HEK293 (cell line): ENCODE results near the gene RIMS1.

ENCODE experiments used
- CTCF ChIA-PET: fragments of 350-600 bp; formaldehyde crosslinking; extraction: SDS; loops from one replicate; lab custom pipeline; 2021; ENCODE audit warnings: antibody characterized with exemption; lab: Yijun Ruan, JAX
- POLR2A ChIA-PET: fragments of 300-600 bp; formaldehyde crosslinking; extraction: SDS; loops from one replicate; lab custom pipeline; 2020; ENCODE audit warnings: antibody characterized with exemption, inconsistent platforms; lab: Yijun Ruan, JAX
- H3K27ac ChIP-seq: fragments of 200-500 bp; sonication (Bioruptor generic); 2 replicates; pipeline ENCODE4 v1.5.1; 2014; ENCODE audit warnings: low read depth, low read length, control low read depth, inconsistent platforms; ENCODE audit errors: extremely low read depth
- H3K36me3 ChIP-seq, 2 experiments: fragments of 200-500 bp in 1 of 2; sonication (Bioruptor generic) in 1 of 2; 1 replicate in 1 of 2; 2 replicates in 1 of 2; pipeline ENCODE4 v1.5.1; 2014 to 2017; ENCODE audit warnings: inconsistent platforms in 2 of 2, low read length in 2 of 2; ENCODE audit not compliant: control insufficient read depth in 2 of 2, insufficient read depth in 1 of 2
- H3K4me1 ChIP-seq: fragments of 200-500 bp; sonication (Bioruptor generic); 2 replicates; pipeline ENCODE4 v1.5.1; 2014; ENCODE audit warnings: mild to moderate bottlenecking, low read length, inconsistent platforms; ENCODE audit not compliant: control insufficient read depth, insufficient read depth
- H3K4me3 ChIP-seq: 2 replicates; pipeline ENCODE4 v1.5.1; 2011; ENCODE audit warnings: low read depth, mild to moderate bottlenecking, control low read depth, low read length, moderate library complexity
- H3K9me3 ChIP-seq: fragments of 200-500 bp; sonication (Bioruptor generic); 2 replicates; pipeline ENCODE4 v1.5.1; 2014; ENCODE audit warnings: low read depth, low read length, inconsistent platforms; ENCODE audit not compliant: control insufficient read depth, insufficient read depth
- GFI1B ChIP-seq: fragments of 450-650 bp; formaldehyde crosslinking; IDR thresholded peaks from 2 replicates; pipeline ENCODE4 v1.5.1; 2016; ENCODE audit warnings: missing biosample characterization, missing genetic modification characterization
- KLF10 ChIP-seq: fragments of 450-650 bp; IDR thresholded peaks from 2 replicates; pipeline ENCODE4 v1.5.1; 2018; ENCODE audit warnings: missing biosample characterization, mild to moderate bottlenecking, missing genetic modification characterization
- ZBTB8A ChIP-seq: fragments of 450-650 bp; formaldehyde crosslinking; IDR thresholded peaks from 2 replicates; pipeline ENCODE4 v1.5.1; 2016; ENCODE audit warnings: missing biosample characterization, missing genetic modification characterization
- ZNF16 ChIP-seq: fragments of 450-650 bp; formaldehyde crosslinking; IDR thresholded peaks from 2 replicates; pipeline ENCODE4 v1.5.1; 2016; ENCODE audit warnings: low read depth, missing biosample characterization, missing genetic modification characterization
- ZNF174 ChIP-seq: fragments of 450-650 bp; formaldehyde crosslinking; IDR thresholded peaks from 2 replicates; pipeline ENCODE4 v1.5.0; 2017; ENCODE audit warnings: missing biosample characterization, mild to moderate bottlenecking, missing genetic modification characterization
- ZNF239 ChIP-seq: fragments of 450-650 bp; formaldehyde crosslinking; IDR thresholded peaks from 2 replicates; pipeline ENCODE4 v1.5.1; 2016; ENCODE audit warnings: missing biosample characterization, missing genetic modification characterization
- ZNF324 ChIP-seq: fragments of 450-650 bp; formaldehyde crosslinking; IDR thresholded peaks from 2 replicates; pipeline ENCODE4 v1.5.1; 2016; ENCODE audit warnings: missing biosample characterization, missing genetic modification characterization
- ZNF404 ChIP-seq: fragments of 450-650 bp; formaldehyde crosslinking; IDR thresholded peaks from 2 replicates; pipeline ENCODE4 v1.5.1; 2017; ENCODE audit warnings: missing biosample characterization, missing genetic modification characterization
- ZNF423 ChIP-seq: fragments of 450-650 bp; formaldehyde crosslinking; IDR thresholded peaks from 2 replicates; pipeline ENCODE4 v1.5.1; 2016; ENCODE audit warnings: missing biosample characterization, missing genetic modification characterization
- ZNF433 ChIP-seq: fragments of 450-650 bp; formaldehyde crosslinking; IDR thresholded peaks from 2 replicates; pipeline ENCODE4 v1.5.1; 2016; ENCODE audit warnings: missing biosample characterization, missing genetic modification characterization, low read depth
- ZNF501 ChIP-seq: fragments of 450-650 bp; formaldehyde crosslinking; IDR thresholded peaks from 2 replicates; pipeline ENCODE4 v1.5.1; 2016; ENCODE audit warnings: missing biosample characterization, missing genetic modification characterization
- ZNF571 ChIP-seq: fragments of 450-650 bp; formaldehyde crosslinking; IDR thresholded peaks from 2 replicates; pipeline ENCODE4 v1.5.0; 2017; ENCODE audit warnings: missing biosample characterization, missing genetic modification characterization
- ZNF610 ChIP-seq: fragments of 450-650 bp; formaldehyde crosslinking; IDR thresholded peaks from 2 replicates; pipeline ENCODE4 v1.5.1; 2016; ENCODE audit warnings: missing biosample characterization, missing genetic modification characterization, borderline replicate concordance
- ZNF792 ChIP-seq: fragments of 450-650 bp; formaldehyde crosslinking; IDR thresholded peaks from 2 replicates; pipeline ENCODE4 v1.5.1; 2016; ENCODE audit warnings: missing biosample characterization, missing genetic modification characterization
- ZSCAN30 ChIP-seq: fragments of 450-650 bp; IDR thresholded peaks from 2 replicates; pipeline ENCODE4 v1.5.1; 2018; ENCODE audit warnings: missing biosample characterization, mild to moderate bottlenecking, missing genetic modification characterization, moderate library complexity
- ZXDB ChIP-seq: fragments of 450-650 bp; formaldehyde crosslinking; IDR thresholded peaks from 2 replicates; pipeline ENCODE4 v1.5.1; 2016; ENCODE audit warnings: missing biosample characterization, missing genetic modification characterization
- TF ChIP-seq, protein P1 (sequence below): fragments of 450-650 bp; formaldehyde crosslinking; conservative IDR thresholded peaks from 2 replicates; pipeline ENCODE4 v1.5.1; 2016; ENCODE audit warnings: low read depth, missing biosample characterization, missing genetic modification characterization
- TF ChIP-seq, protein P2 (sequence below): fragments of 450-650 bp; formaldehyde crosslinking; IDR thresholded peaks from 2 replicates; pipeline ENCODE4 v1.5.1; 2016; ENCODE audit warnings: missing biosample characterization, missing genetic modification characterization
- TF ChIP-seq, protein P3 (sequence below): fragments of 450-650 bp; formaldehyde crosslinking; IDR thresholded peaks from 2 replicates; pipeline ENCODE4 v1.5.1; 2016; ENCODE audit warnings: missing biosample characterization, missing genetic modification characterization

Gene RIMS1

DNA sequence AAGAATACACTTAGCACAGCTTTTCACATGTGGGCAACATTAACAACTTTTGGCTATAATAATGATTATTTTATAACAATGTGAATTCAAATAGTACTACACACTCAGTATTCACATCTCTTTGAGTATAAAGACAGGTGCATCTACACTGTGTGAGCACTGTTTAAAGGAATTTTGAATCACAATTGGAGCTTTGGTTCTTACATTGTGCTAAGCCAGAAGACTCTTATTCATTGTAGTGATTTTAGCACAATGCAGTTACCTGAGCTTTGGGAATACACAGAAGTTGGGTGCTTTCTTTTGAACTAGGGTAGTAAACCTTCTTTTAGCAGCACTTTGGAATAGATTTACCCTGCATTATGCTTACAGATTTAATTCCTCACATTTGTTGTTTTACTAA is 20.5 kb downstream of the RIMS1 start:
- Histone ChIP-seq H3K4me3 (no peak overlapping the region), H3K4me1 (no peaks in the 10 kb centered on the region), H3K9me3 (no peaks in the 10 kb centered on the region), H3K27ac (no peak overlapping the region), H3K36me3 (no peaks in the 10 kb centered on the region)
- no peak for TF ChIP-seq KLF10 (tag by site-specific recombination)
- no peak for TF ChIP-seq ZNF174 (tag by site-specific recombination)
- no peak for TF ChIP-seq ZSCAN30
- TF ChIP-seq ZNF16 = no peak
- no peak for TF ChIP-seq ZNF239 (tag by site-specific recombination)
- no peak for TF ChIP-seq ZBTB8A (tag by site-specific recombination)
- no peak for TF ChIP-seq ZNF433 (tag by site-specific recombination)
- no peak for TF ChIP-seq ZXDB (tag by site-specific recombination)
- no peak for TF ChIP-seq ZNF404 (tag by site-specific recombination)
- no peak for TF ChIP-seq ZNF324 (tag by site-specific recombination)
- TF ChIP-seq GFI1B = no peak
- TF ChIP-seq, protein P1, sequence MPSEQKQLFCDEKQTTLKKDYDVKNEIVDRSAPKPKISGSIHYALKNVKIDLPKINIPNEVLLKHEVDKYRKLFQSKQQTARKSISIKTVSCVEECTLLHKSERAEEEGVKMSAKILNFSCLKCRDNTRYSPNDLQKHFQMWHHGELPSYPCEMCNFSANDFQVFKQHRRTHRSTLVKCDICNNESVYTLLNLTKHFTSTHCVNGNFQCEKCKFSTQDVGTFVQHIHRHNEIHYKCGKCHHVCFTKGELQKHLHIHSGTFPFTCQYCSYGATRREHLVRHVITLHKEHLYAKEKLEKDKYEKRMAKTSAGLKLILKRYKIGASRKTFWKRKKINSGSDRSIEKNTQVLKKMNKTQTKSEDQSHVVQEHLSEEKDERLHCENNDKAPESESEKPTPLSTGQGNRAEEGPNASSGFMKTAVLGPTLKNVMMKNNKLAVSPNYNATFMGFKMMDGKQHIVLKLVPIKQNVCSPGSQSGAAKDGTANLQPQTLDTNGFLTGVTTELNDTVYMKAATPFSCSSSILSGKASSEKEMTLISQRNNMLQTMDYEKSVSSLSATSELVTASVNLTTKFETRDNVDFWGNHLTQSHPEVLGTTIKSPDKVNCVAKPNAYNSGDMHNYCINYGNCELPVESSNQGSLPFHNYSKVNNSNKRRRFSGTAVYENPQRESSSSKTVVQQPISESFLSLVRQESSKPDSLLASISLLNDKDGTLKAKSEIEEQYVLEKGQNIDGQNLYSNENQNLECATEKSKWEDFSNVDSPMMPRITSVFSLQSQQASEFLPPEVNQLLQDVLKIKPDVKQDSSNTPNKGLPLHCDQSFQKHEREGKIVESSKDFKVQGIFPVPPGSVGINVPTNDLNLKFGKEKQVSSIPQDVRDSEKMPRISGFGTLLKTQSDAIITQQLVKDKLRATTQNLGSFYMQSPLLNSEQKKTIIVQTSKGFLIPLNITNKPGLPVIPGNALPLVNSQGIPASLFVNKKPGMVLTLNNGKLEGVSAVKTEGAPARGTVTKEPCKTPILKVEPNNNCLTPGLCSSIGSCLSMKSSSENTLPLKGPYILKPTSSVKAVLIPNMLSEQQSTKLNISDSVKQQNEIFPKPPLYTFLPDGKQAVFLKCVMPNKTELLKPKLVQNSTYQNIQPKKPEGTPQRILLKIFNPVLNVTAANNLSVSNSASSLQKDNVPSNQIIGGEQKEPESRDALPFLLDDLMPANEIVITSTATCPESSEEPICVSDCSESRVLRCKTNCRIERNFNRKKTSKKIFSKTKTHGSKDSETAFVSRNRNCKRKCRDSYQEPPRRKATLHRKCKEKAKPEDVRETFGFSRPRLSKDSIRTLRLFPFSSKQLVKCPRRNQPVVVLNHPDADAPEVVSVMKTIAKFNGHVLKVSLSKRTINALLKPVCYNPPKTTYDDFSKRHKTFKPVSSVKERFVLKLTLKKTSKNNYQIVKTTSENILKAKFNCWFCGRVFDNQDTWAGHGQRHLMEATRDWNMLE = no peak
- TF ChIP-seq ZNF423 (tag by site-specific recombination) = no peak
- no peak for TF ChIP-seq ZNF610 (tag by site-specific recombination)
- TF ChIP-seq ZNF571 (tag by site-specific recombination) = no peak
- no peak for TF ChIP-seq ZNF792 (tag by site-specific recombination)
- TF ChIP-seq, protein P2, sequence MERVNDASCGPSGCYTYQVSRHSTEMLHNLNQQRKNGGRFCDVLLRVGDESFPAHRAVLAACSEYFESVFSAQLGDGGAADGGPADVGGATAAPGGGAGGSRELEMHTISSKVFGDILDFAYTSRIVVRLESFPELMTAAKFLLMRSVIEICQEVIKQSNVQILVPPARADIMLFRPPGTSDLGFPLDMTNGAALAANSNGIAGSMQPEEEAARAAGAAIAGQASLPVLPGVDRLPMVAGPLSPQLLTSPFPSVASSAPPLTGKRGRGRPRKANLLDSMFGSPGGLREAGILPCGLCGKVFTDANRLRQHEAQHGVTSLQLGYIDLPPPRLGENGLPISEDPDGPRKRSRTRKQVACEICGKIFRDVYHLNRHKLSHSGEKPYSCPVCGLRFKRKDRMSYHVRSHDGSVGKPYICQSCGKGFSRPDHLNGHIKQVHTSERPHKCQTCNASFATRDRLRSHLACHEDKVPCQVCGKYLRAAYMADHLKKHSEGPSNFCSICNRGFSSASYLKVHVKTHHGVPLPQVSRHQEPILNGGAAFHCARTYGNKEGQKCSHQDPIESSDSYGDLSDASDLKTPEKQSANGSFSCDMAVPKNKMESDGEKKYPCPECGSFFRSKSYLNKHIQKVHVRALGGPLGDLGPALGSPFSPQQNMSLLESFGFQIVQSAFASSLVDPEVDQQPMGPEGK (tag by site-specific recombination) = no peak
- TF ChIP-seq, protein P3, sequence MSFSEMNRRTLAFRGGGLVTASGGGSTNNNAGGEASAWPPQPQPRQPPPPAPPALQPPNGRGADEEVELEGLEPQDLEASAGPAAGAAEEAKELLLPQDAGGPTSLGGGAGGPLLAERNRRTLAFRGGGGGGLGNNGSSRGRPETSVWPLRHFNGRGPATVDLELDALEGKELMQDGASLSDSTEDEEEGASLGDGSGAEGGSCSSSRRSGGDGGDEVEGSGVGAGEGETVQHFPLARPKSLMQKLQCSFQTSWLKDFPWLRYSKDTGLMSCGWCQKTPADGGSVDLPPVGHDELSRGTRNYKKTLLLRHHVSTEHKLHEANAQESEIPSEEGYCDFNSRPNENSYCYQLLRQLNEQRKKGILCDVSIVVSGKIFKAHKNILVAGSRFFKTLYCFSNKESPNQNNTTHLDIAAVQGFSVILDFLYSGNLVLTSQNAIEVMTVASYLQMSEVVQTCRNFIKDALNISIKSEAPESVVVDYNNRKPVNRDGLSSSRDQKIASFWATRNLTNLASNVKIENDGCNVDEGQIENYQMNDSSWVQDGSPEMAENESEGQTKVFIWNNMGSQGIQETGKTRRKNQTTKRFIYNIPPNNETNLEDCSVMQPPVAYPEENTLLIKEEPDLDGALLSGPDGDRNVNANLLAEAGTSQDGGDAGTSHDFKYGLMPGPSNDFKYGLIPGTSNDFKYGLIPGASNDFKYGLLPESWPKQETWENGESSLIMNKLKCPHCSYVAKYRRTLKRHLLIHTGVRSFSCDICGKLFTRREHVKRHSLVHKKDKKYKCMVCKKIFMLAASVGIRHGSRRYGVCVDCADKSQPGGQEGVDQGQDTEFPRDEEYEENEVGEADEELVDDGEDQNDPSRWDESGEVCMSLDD = no peak
- no peak for TF ChIP-seq ZNF501 (tag by site-specific recombination)
- ChIA-PET CTCF (no interaction called here), POLR2A (no interaction called here)
